K562 treated with DMSO at 1 percent for 12 hours (cell line): ENCODE results near the gene PRR14. TPM values are rescaled to one million over a fixed set of nuclear protein-coding genes. Genes with fewer than 3 reads are reported as not detected.

Experiments
- total RNA-seq: library from RNA; unstranded; fragments of 300-600 nt; gene quantifications from 2 replicates; pipeline ENCODE4 v1.2.3, GENCODE V29; 2022; ENCODE audit not compliant: insufficient read depth

Gene PRR14
- 61.1 and 69.1 TPM in 2 replicates for total RNA-seq

GRCh38 chr16:30650369-30651123 lies at the start of gene PRR14:
Gene PRR14, plus strand, starts transcription at chr16:30650960. Its CDS starts 686 bp downstream, at chr16:30651646.

GRCh38 chr16:30609926-30610839 lies 40.6 kb upstream of the PRR14 start, which contains the start of gene ZNF689:
Gene ZNF689, minus strand, starts transcription at chr16:30610389. Its CDS starts 348 bp downstream, at chr16:30610041.

GRCh38 chr16:30657866-30658730 lies 7.3 kb downstream of the PRR14 start, which contains the start of gene FBRS:
Gene FBRS, plus strand, starts transcription at chr16:30658431. Its CDS starts 1,088 bp downstream, at chr16:30659519.

GRCh38 chr16:30698816-30699614 lies 48.3 kb downstream of the PRR14 start, which contains the start of gene SRCAP:
Gene SRCAP, plus strand, starts transcription at chr16:30699171. Its CDS starts 1,654 bp downstream, at chr16:30700825.

Other genes starting within 250 kb of the PRR14 start
- 14.6 and 19.6 TPM in 2 replicates for gene ZNF771, start 243.4 kb upstream of the PRR14 start, total RNA-seq
- 46.3 and 71.8 TPM in 2 replicates for gene DCTPP1, start 220.9 kb upstream of the PRR14 start, total RNA-seq
- gene SEPHS2, start 205.1 kb upstream of the PRR14 start, total RNA-seq, result 57.8 and 99.0 TPM in 2 replicates
- gene ITGAL, start 178.2 kb upstream of the PRR14 start, total RNA-seq, result 0.15 TPM in 1 of 2 replicates, not detected in the other
- gene ZNF768, start 124.4 kb upstream of the PRR14 start, total RNA-seq, result 56.9 and 67.2 TPM in 2 replicates
- gene ZNF747, start 116.1 kb upstream of the PRR14 start, total RNA-seq, result 1.8 and 3.8 TPM in 2 replicates
- 7.4 and 9.7 TPM in 2 replicates for gene ZNF764, start 92.6 kb upstream of the PRR14 start, total RNA-seq
- gene ZNF688, start 79.2 kb upstream of the PRR14 start, total RNA-seq, result 10.1 and 13.2 TPM in 2 replicates
- 2.3 and 6.7 TPM in 2 replicates for gene ZNF785, start 65.3 kb upstream of the PRR14 start, total RNA-seq
- 6.9 and 13.4 TPM in 2 replicates for gene ZNF689, start 40.6 kb upstream of the PRR14 start, total RNA-seq
- 26.4 and 62.6 TPM in 2 replicates for gene FBRS, start 7.5 kb downstream of the PRR14 start, total RNA-seq
- 1.5 and 45.9 TPM in 2 replicates for gene SRCAP, start 48.2 kb downstream of the PRR14 start, total RNA-seq
- 37.2 and 46.3 TPM in 2 replicates for gene PHKG2, start 97.5 kb downstream of the PRR14 start, total RNA-seq
- 7.9 and 8.0 TPM in 2 replicates for gene CFAP119, start 111.1 kb downstream of the PRR14 start, total RNA-seq
- gene RNF40, start 111.4 kb downstream of the PRR14 start, total RNA-seq, result 48.2 and 91.4 TPM in 2 replicates
- 5.3 and 16.0 TPM in 2 replicates for gene ZNF629, start 136.2 kb downstream of the PRR14 start, total RNA-seq
- gene BCL7C, start 243.1 kb downstream of the PRR14 start, total RNA-seq, result 34.7 and 37.0 TPM in 2 replicates
- gene CTF1, start 245.7 kb downstream of the PRR14 start, total RNA-seq, result 2.3 and 4.4 TPM in 2 replicates